Neural progenitor cell (in vitro differentiated cells): ENCODE measurements around the gene IKBKE. TPM values are rescaled to one million over a fixed set of nuclear protein-coding genes. Genes with fewer than 3 reads are reported as not detected.
A peak's percentile ranks its signal among the peaks of the same experiment; 100 is the strongest.

ENCODE experiments used
- DNase-seq: peaks from one replicate; pipeline ENCODE4 v3.0.0-alpha.2; 2016; ENCODE audit warnings: low spot score
- H2AFZ ChIP-seq: fragments of 200-600 bp; sonication (generic); replicated peaks from 2 replicates; pipeline ENCODE4 v1.6.1; 2016; ENCODE audit warnings: antibody characterized with exemption
- H3F3A ChIP-seq: fragments of 200-600 bp; sonication (generic); 2 replicates; pipeline ENCODE4 v1.6.1; 2016; ENCODE audit warnings: antibody characterized with exemption, low read depth
- H3K27ac ChIP-seq: fragments of 200-600 bp; sonication (generic); 2 replicates; pipeline ENCODE4 v1.5.1; 2016; ENCODE audit warnings: mild to moderate bottlenecking
- H3K27me3 ChIP-seq: fragments of 200-600 bp; sonication (generic); 2 replicates; pipeline ENCODE4 v1.6.1; 2016; ENCODE audit warnings: mild to moderate bottlenecking, moderate library complexity
- H3K36me3 ChIP-seq: fragments of 200-600 bp; sonication (generic); 2 replicates; pipeline ENCODE4 v1.5.1; 2016
- H3K4me1 ChIP-seq: fragments of 200-600 bp; sonication (generic); 2 replicates; pipeline ENCODE4 v1.6.1; 2016; ENCODE audit warnings: mixed run types
- H3K4me2 ChIP-seq: fragments of 200-600 bp; sonication (generic); 2 replicates; pipeline ENCODE4 v1.6.1; 2016
- H3K4me3 ChIP-seq: fragments of 200-600 bp; sonication (generic); 2 replicates; pipeline ENCODE4 v1.5.1; 2016
- H3K79me2 ChIP-seq: fragments of 200-600 bp; sonication (generic); 2 replicates; pipeline ENCODE4 v1.6.1; 2016; ENCODE audit warnings: low read depth
- H3K9ac ChIP-seq: fragments of 200-600 bp; sonication (generic); 2 replicates; pipeline ENCODE4 v1.6.1; 2016
- H3K9me3 ChIP-seq: fragments of 200-600 bp; sonication (generic); 2 replicates; pipeline ENCODE4 v1.5.1; 2016; ENCODE audit warnings: low read depth
- H4K20me1 ChIP-seq: fragments of 200-600 bp; sonication (generic); 2 replicates; pipeline ENCODE4 v1.6.1; 2016; ENCODE audit warnings: low read depth
- H3K27ac Mint-ChIP-seq: 3 replicates; pipeline ENCODE4 v1.8.0; 2021; ENCODE audit warnings: mixed read lengths
- H3K27me3 Mint-ChIP-seq: 2 replicates; pipeline ENCODE4 v1.8.0; 2022; ENCODE audit warnings: low read depth, mild to moderate bottlenecking, inconsistent platforms, moderate library complexity, mixed read lengths; ENCODE audit not compliant: insufficient read depth
- H3K36me3 Mint-ChIP-seq: 3 replicates; pipeline ENCODE4 v1.8.0; 2021; ENCODE audit warnings: mixed read lengths
- H3K4me1 Mint-ChIP-seq: 3 replicates; pipeline ENCODE4 v1.8.0; 2021; ENCODE audit warnings: mixed read lengths
- H3K4me3 Mint-ChIP-seq: 3 replicates; pipeline ENCODE4 v1.8.0; 2021; ENCODE audit warnings: mild to moderate bottlenecking, moderate library complexity, mixed read lengths
- H3K9me3 Mint-ChIP-seq: 3 replicates; pipeline ENCODE4 v1.8.0; 2020; ENCODE audit warnings: mixed read lengths
- CTCF ChIP-seq: fragments of 200-600 bp; sonication (generic); IDR thresholded peaks from 2 replicates; pipeline ENCODE4 v1.5.1; 2017; ENCODE audit warnings: antibody characterized with exemption, mild to moderate bottlenecking
- EZH2 ChIP-seq: fragments of 200-600 bp; sonication (generic); IDR thresholded peaks from 2 replicates; pipeline ENCODE4 v1.6.1; 2017; ENCODE audit warnings: antibody characterized with exemption, mild to moderate bottlenecking, moderate library complexity
- EZH2phosphoT487 ChIP-seq: fragments of 200-600 bp; sonication (generic); IDR thresholded peaks from 2 replicates; pipeline ENCODE4 v1.6.1; 2017; ENCODE audit warnings: antibody characterized with exemption
- total RNA-seq: library from RNA; depleted of rRNA; stranded (reverse); fragments of >200 nt; gene quantifications from 2 replicates; pipeline ENCODE4 v1.2.3, GENCODE V29; 2015; ENCODE audit warnings: low replicate concordance

The IKBKE gene
- total RNA-seq, 1 donor from 2014 or later, result 0.26 TPM

- H3K36me3 ChIP-seq, result no peaks in the 10 kb centered on the region
- H3K9ac ChIP-seq, result no peak overlapping the region
- H3K27me3 Mint-ChIP-seq, result peaks cover 4% of the 10 kb centered on the region
- H3K9me3 ChIP-seq, result no peaks in the 10 kb centered on the region
- peaks cover 14% of the 10 kb centered on the region for H3K4me1 ChIP-seq
- no peaks in the 10 kb centered on the region for H3K79me2 ChIP-seq
- H3K27ac ChIP-seq, result no peak overlapping the region
- no peak overlapping the region for H3K27ac Mint-ChIP-seq
- peaks cover 10% of the 10 kb centered on the region for H3F3A ChIP-seq
- no peak for TF ChIP-seq EZH2phosphoT487
- TF ChIP-seq EZH2, result no peak
- TF ChIP-seq CTCF, result no peak
- no peaks in the 10 kb centered on the region for H4K20me1 ChIP-seq
- no peaks in the 10 kb centered on the region for H3K27me3 ChIP-seq
- peak overlapping the region; percentile 2 for H3K4me3 Mint-ChIP-seq
- no peak overlapping the region for H3K4me2 ChIP-seq
- H3K4me1 Mint-ChIP-seq, result peaks cover 28% of the 10 kb centered on the region
- no peak overlapping the region for H3K4me3 ChIP-seq
- DNase-seq, result no peak
- peak overlapping the region; percentile 76 for H2AFZ ChIP-seq
- no peaks in the 10 kb centered on the region for H3K36me3 Mint-ChIP-seq
- H3K9me3 Mint-ChIP-seq, result no peaks in the 10 kb centered on the region
These were observed 51.6 kb downstream of the IKBKE start for GRCh38 chr1:206521694-206522402.

- Histone ChIP-seq H3K27me3 (no peaks in the 10 kb centered on the region), H3K4me2 (no peak overlapping the region), H3K36me3 (no peaks in the 10 kb centered on the region), H3K79me2 (no peaks in the 10 kb centered on the region), H3K4me1 (peaks cover 4% of the 10 kb centered on the region), H3K4me3 (no peak overlapping the region), H4K20me1 (no peaks in the 10 kb centered on the region), H3F3A (peaks cover 10% of the 10 kb centered on the region), H3K27ac (no peak overlapping the region), H3K9me3 (no peaks in the 10 kb centered on the region), H3K9ac (no peak overlapping the region), H2AFZ (no peak overlapping the region)
- Mint-ChIP-seq H3K4me3 (no peak overlapping the region), H3K36me3 (no peaks in the 10 kb centered on the region), H3K9me3 (no peaks in the 10 kb centered on the region), H3K4me1 (peaks cover 20% of the 10 kb centered on the region), H3K27me3 (peaks cover 9% of the 10 kb centered on the region), H3K27ac (no peak overlapping the region)
- no peak for DNase-seq
- no peak for TF ChIP-seq EZH2
- TF ChIP-seq CTCF, result no peak
- no peak for TF ChIP-seq EZH2phosphoT487
These were observed 54.6 kb downstream of the IKBKE start for GRCh38 chr1:206524739-206525364.

- Histone ChIP-seq H3K27ac (no peak overlapping the region), H3K4me1 (peaks cover 4% of the 10 kb centered on the region), H2AFZ (no peak overlapping the region), H3K4me3 (no peak overlapping the region), H3K36me3 (no peaks in the 10 kb centered on the region), H3K27me3 (no peaks in the 10 kb centered on the region), H3K9ac (no peak overlapping the region), H3F3A (peaks cover 10% of the 10 kb centered on the region), H3K4me2 (no peak overlapping the region), H3K9me3 (no peaks in the 10 kb centered on the region), H3K79me2 (no peaks in the 10 kb centered on the region), H4K20me1 (no peaks in the 10 kb centered on the region)
- TF ChIP-seq CTCF, result no peak
- TF ChIP-seq EZH2, result no peak
- TF ChIP-seq EZH2phosphoT487, result no peak
- Mint-ChIP-seq H3K27me3 (peaks cover 7% of the 10 kb centered on the region), H3K4me3 (no peak overlapping the region), H3K9me3 (no peaks in the 10 kb centered on the region), H3K36me3 (no peaks in the 10 kb centered on the region), H3K4me1 (peaks cover 10% of the 10 kb centered on the region), H3K27ac (no peak overlapping the region)
- DNase-seq, result no peak
These were observed 56.0 kb downstream of the IKBKE start for GRCh38 chr1:206526064-206526911.
